Peyer's patch (tissue), 4 donors: ENCODE data around the gene RASGRP3.

ENCODE experiments used
- CTCF ChIP-seq, 6 experiments: fragments of 450-650 bp in 4 of 6; fragments of 200-600 bp in 2 of 6; sonication (generic) in 1 of 6; IDR thresholded peaks; one replicate each; pipeline ENCODE4 v1.5.1; 2017 to 2019; ENCODE audit warnings: antibody characterized with exemption in 6 of 6, mild to moderate bottlenecking in 3 of 6, moderate library complexity in 1 of 6
- POLR2A ChIP-seq, 2 donors: fragments of 450-650 bp; IDR thresholded peaks; one replicate each; pipeline ENCODE4 v1.5.1; 2017; ENCODE audit warnings: antibody characterized with exemption in 2 of 2, mild to moderate bottlenecking in 2 of 2, moderate library complexity in 2 of 2

GRCh38 chr2:33442528-33443079 lies 33.8 kb upstream of the RASGRP3 start:
- TF ChIP-seq CTCF (IDR thresholded peaks at IDR 0.05) (no peak), POLR2A (IDR thresholded peaks at IDR 0.05) (no peak)
